GM10266 (cell line): ENCODE measurements around the gene C1orf87.

ENCODE experiments used
- DNase-seq: peaks from one replicate; pipeline ENCODE4 v3.0.0; 2012; ENCODE audit errors: extremely low spot score
- CTCF ChIP-seq: IDR thresholded peaks from 2 replicates; pipeline ENCODE4 v1.5.1; 2012; ENCODE audit warnings: mild to moderate bottlenecking, low read depth; ENCODE audit not compliant: control insufficient read depth, insufficient read depth; ENCODE audit errors: missing control alignments

C1orf87 gene

GRCh38 chr1:59985911-59986515 is 87.6 kb downstream of the C1orf87 start:
- no peak for DNase-seq
- TF ChIP-seq CTCF, result no peak

GRCh38 chr1:59979666-59980065 is 93.9 kb downstream of the C1orf87 start:
- DNase-seq, result no peak

GRCh38 chr1:59978511-59978910 is 95.1 kb downstream of the C1orf87 start:
- TF ChIP-seq CTCF, result no peak
- DNase-seq, result no peak

More at GRCh38 chr1:59979666-59980065, 93.9 kb downstream of the C1orf87 start:
- TF ChIP-seq CTCF, result no peak

GRCh38 chr1:59978026-59978425 is 95.5 kb downstream of the C1orf87 start:
- no peak for TF ChIP-seq CTCF
- DNase-seq, result no peak

- no peak for DNase-seq
- no peak for TF ChIP-seq CTCF
Observed at GRCh38 chr1:59977075-59977410, 96.5 kb downstream of the C1orf87 start.

GRCh38 chr1:59976194-59977074 is 97.1 kb downstream of the C1orf87 start:
- DNase-seq, result peak; percentile 58
- TF ChIP-seq CTCF, result peak; percentile 87

- TF ChIP-seq CTCF, result no peak
- no peak for DNase-seq
Observed at GRCh38 chr1:59973719-59974118, 99.9 kb downstream of the C1orf87 start.
